ENCODE results near the gene EDAR.

Gene EDAR

GRCh38 chr2:108974674-108975073 lies 14.3 kb downstream of the EDAR start:
- no peak for DNase-seq (ENCODE audit: low spot score)
- ChIA-PET POLR2A (ENCODE audit: low non-redundant PET) (no interaction called here), CTCF (no interaction called here)

GRCh38 chr2:108972663-108973062 lies 16.4 kb downstream of the EDAR start:
- ChIA-PET CTCF (interaction anchor here (1.0 to 2.1 kb wide), 2 partner anchors 13 to 17 kb away, joined by 3 to 11 read pairs; partner anchors contain the start of gene EDAR), POLR2A (ENCODE audit: low non-redundant PET) (no interaction called here)
- H3K27ac ChIP-seq = peak overlapping the region; percentile 92
- TF ChIP-seq CTCF (conservative IDR thresholded peaks at IDR 0.05; ENCODE audit: low read depth) = no peak
- DNase-seq (ENCODE audit: low spot score) = no peak

More at GRCh38 chr2:108974674-108975073, 14.3 kb downstream of the EDAR start:
- TF ChIP-seq CTCF (conservative IDR thresholded peaks at IDR 0.05; ENCODE audit: low read depth) = no peak
- peak overlapping the region; percentile 63 for H3K27ac ChIP-seq

- POLR2A ChIA-PET (ENCODE audit: low non-redundant PET) = no interaction called here
- peak overlapping the region; percentile 92 for H3K27ac ChIP-seq
- CTCF ChIA-PET = interaction anchor here (0.8 to 2.1 kb wide), 4 partner anchors 12 to 17 kb away, joined by 3 to 11 read pairs (median 4); partner anchors contain the start of gene EDAR
- peak; percentile 87 for DNase-seq (ENCODE audit: low spot score)
- TF ChIP-seq CTCF (conservative IDR thresholded peaks at IDR 0.05; ENCODE audit: low read depth) = no peak
These were observed 17.1 kb downstream of the EDAR start for GRCh38 chr2:108971661-108972566.

GRCh38 chr2:108970369-108970768 lies 18.7 kb downstream of the EDAR start:
- no peak for TF ChIP-seq CTCF (conservative IDR thresholded peaks at IDR 0.05; ENCODE audit: low read depth)
- H3K27ac ChIP-seq = no peak overlapping the region
- CTCF ChIA-PET = no interaction called here
- POLR2A ChIA-PET (ENCODE audit: low non-redundant PET) = no interaction called here
- no peak for DNase-seq (ENCODE audit: low spot score)

GRCh38 chr2:108969856-108970255 lies 19.2 kb downstream of the EDAR start:
- POLR2A ChIA-PET (ENCODE audit: low non-redundant PET) = no interaction called here
- no peak for DNase-seq (ENCODE audit: low spot score)
- no peak for TF ChIP-seq CTCF (conservative IDR thresholded peaks at IDR 0.05; ENCODE audit: low read depth)
- no peak overlapping the region for H3K27ac ChIP-seq
- CTCF ChIA-PET = interaction anchor here (1.2 kb wide), 1 partner anchor 10 kb away, joined by 3 read pairs; no protein-coding TSS in a partner anchor

- no peak overlapping the region for H3K27ac ChIP-seq
- no peak for TF ChIP-seq CTCF (conservative IDR thresholded peaks at IDR 0.05; ENCODE audit: low read depth)
- POLR2A ChIA-PET (ENCODE audit: low non-redundant PET) = no interaction called here
- DNase-seq (ENCODE audit: low spot score) = peak; percentile 79
- CTCF ChIA-PET = interaction anchor here (0.6 to 1.2 kb wide), 3 partner anchors 8 to 40 kb away, joined by 3 to 4 read pairs (median 3); no protein-coding TSS in a partner anchor
These were observed 20.4 kb downstream of the EDAR start for GRCh38 chr2:108968619-108969018.
